SK-N-SH (cell line): ENCODE data around the gene DNAJC5.

Source experiments
- EP300 ChIP-seq, 2 experiments: IDR thresholded peaks; 2 replicates each; pipeline versions ENCODE4 v1.4.0 to v1.6.1; 2012; ENCODE audit warnings: borderline replicate concordance in 1 of 2, low read depth in 1 of 2, low read length in 1 of 2
- EZH2phosphoT487 ChIP-seq: fragments of 200-600 bp; sonication (generic); IDR thresholded peaks from 2 replicates; pipeline ENCODE4 v1.6.1; 2017; ENCODE audit warnings: low read depth, mixed run types, mild to moderate bottlenecking, antibody characterized with exemption, moderate library complexity, borderline replicate concordance
- FOSL2 ChIP-seq: IDR thresholded peaks from 2 replicates; pipeline ENCODE4 v1.4.0; 2012; ENCODE audit warnings: low read depth, mild to moderate bottlenecking, moderate library complexity, borderline replicate concordance
- FOXM1 ChIP-seq: IDR thresholded peaks from 2 replicates; pipeline ENCODE4 v1.4.0; 2012; ENCODE audit warnings: low read depth, mild to moderate bottlenecking
- JUND ChIP-seq: IDR thresholded peaks from 2 replicates; pipeline ENCODE4 v1.4.0; 2012
- MAX ChIP-seq: IDR thresholded peaks from 2 replicates; pipeline ENCODE4 v1.4.0; 2012; ENCODE audit warnings: low read depth
- MXI1 ChIP-seq: IDR thresholded peaks from 2 replicates; pipeline ENCODE4 v1.6.1; 2012; ENCODE audit warnings: mild to moderate bottlenecking, low read depth, low read length, improper control_type of control experiment
- PBX3 ChIP-seq: IDR thresholded peaks from 2 replicates; pipeline ENCODE4; 2012
- RAD21 ChIP-seq: IDR thresholded peaks from 2 replicates; pipeline ENCODE4 v1.6.1; 2012; ENCODE audit warnings: mild to moderate bottlenecking, low read length
- TCF12 ChIP-seq: IDR thresholded peaks from 2 replicates; pipeline ENCODE4 v1.4.0; 2012
- USF1 ChIP-seq: IDR thresholded peaks from 2 replicates; pipeline ENCODE4 v1.4.0; 2012; ENCODE audit warnings: low read depth, borderline replicate concordance
- TF ChIP-seq, protein P1 (sequence below): IDR thresholded peaks from 2 replicates; pipeline ENCODE4 v1.4.0; 2012; ENCODE audit warnings: low read depth, borderline replicate concordance
- TF ChIP-seq, protein P2 (sequence below): fragments of 200-600 bp; sonication (generic); IDR thresholded peaks from 2 replicates; pipeline ENCODE4 v1.6.1; 2017; ENCODE audit warnings: antibody characterized with exemption, mild to moderate bottlenecking, moderate library complexity
- TF ChIP-seq, protein P3 (sequence below): IDR thresholded peaks from 2 replicates; pipeline ENCODE4 v1.6.1; 2012; ENCODE audit warnings: mild to moderate bottlenecking, low read depth, low read length, moderate library complexity

GRCh38 chr20:63969838-63970713 lies 75.2 kb downstream of the DNAJC5 start, which contains the start of gene ZNF512B:
- no peak for TF ChIP-seq PBX3
- no peak for TF ChIP-seq EZH2phosphoT487
- no peak for TF ChIP-seq EP300 (IDR thresholded peaks at IDR 0.05; ENCODE audit: borderline replicate concordance in 1 of 2, low read depth in 1 of 2, low read length in 1 of 2)
- TF ChIP-seq RAD21: no peak
- TF ChIP-seq, protein P1, sequence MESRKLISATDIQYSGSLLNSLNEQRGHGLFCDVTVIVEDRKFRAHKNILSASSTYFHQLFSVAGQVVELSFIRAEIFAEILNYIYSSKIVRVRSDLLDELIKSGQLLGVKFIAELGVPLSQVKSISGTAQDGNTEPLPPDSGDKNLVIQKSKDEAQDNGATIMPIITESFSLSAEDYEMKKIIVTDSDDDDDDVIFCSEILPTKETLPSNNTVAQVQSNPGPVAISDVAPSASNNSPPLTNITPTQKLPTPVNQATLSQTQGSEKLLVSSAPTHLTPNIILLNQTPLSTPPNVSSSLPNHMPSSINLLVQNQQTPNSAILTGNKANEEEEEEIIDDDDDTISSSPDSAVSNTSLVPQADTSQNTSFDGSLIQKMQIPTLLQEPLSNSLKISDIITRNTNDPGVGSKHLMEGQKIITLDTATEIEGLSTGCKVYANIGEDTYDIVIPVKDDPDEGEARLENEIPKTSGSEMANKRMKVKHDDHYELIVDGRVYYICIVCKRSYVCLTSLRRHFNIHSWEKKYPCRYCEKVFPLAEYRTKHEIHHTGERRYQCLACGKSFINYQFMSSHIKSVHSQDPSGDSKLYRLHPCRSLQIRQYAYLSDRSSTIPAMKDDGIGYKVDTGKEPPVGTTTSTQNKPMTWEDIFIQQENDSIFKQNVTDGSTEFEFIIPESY: peak; percentile 96
- TF ChIP-seq, protein P2, sequence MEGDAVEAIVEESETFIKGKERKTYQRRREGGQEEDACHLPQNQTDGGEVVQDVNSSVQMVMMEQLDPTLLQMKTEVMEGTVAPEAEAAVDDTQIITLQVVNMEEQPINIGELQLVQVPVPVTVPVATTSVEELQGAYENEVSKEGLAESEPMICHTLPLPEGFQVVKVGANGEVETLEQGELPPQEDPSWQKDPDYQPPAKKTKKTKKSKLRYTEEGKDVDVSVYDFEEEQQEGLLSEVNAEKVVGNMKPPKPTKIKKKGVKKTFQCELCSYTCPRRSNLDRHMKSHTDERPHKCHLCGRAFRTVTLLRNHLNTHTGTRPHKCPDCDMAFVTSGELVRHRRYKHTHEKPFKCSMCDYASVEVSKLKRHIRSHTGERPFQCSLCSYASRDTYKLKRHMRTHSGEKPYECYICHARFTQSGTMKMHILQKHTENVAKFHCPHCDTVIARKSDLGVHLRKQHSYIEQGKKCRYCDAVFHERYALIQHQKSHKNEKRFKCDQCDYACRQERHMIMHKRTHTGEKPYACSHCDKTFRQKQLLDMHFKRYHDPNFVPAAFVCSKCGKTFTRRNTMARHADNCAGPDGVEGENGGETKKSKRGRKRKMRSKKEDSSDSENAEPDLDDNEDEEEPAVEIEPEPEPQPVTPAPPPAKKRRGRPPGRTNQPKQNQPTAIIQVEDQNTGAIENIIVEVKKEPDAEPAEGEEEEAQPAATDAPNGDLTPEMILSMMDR: peak; percentile 15; the same call in 1 of the 2 replicates
- no peak for TF ChIP-seq FOSL2
- TF ChIP-seq MAX: peak; percentile 56
- no peak for TF ChIP-seq FOXM1
- TF ChIP-seq, protein P3, sequence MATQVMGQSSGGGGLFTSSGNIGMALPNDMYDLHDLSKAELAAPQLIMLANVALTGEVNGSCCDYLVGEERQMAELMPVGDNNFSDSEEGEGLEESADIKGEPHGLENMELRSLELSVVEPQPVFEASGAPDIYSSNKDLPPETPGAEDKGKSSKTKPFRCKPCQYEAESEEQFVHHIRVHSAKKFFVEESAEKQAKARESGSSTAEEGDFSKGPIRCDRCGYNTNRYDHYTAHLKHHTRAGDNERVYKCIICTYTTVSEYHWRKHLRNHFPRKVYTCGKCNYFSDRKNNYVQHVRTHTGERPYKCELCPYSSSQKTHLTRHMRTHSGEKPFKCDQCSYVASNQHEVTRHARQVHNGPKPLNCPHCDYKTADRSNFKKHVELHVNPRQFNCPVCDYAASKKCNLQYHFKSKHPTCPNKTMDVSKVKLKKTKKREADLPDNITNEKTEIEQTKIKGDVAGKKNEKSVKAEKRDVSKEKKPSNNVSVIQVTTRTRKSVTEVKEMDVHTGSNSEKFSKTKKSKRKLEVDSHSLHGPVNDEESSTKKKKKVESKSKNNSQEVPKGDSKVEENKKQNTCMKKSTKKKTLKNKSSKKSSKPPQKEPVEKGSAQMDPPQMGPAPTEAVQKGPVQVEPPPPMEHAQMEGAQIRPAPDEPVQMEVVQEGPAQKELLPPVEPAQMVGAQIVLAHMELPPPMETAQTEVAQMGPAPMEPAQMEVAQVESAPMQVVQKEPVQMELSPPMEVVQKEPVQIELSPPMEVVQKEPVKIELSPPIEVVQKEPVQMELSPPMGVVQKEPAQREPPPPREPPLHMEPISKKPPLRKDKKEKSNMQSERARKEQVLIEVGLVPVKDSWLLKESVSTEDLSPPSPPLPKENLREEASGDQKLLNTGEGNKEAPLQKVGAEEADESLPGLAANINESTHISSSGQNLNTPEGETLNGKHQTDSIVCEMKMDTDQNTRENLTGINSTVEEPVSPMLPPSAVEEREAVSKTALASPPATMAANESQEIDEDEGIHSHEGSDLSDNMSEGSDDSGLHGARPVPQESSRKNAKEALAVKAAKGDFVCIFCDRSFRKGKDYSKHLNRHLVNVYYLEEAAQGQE: no peak
- no peak for TF ChIP-seq USF1
- TF ChIP-seq JUND: no peak
- TF ChIP-seq TCF12: no peak
- TF ChIP-seq MXI1: peak; percentile 62; the same call in 1 of the 2 replicates
